ENCODE results near the gene TGFBR1. TPM values are rescaled to one million over a fixed set of nuclear protein-coding genes. Genes with fewer than 3 reads are reported as not detected.

The TGFBR1 gene
- total RNA-seq, 1 donor from 2014 or later: 207 TPM

DNA sequence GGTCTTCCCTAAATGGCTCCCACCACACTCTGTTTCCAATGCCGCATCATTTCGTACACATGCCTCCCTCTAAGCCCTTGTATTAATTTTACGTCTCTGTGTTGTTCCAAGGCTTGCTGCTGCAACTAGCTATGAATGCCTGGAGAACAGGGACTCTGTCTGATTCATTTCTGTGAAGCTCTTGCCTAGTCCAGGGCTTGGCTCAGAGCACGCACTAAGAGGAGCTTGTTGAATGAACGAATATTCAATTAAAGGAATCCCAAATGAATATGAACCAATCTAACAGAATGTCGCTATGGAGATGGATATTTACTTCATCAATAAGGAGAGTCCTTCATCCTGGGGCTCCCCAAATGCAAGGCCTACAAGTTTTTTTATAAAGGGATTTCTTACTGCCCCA lies 55.3 kb downstream of the TGFBR1 start:
- Mint-ChIP-seq H3K4me3 (ENCODE audit: unreplicated experiment) (peak overlapping the region; percentile 55), H3K36me3 (ENCODE audit: unreplicated experiment) (no peaks in the 10 kb centered on the region), H3K9me3 (ENCODE audit: unreplicated experiment) (peaks cover 2% of the 10 kb centered on the region), H3K4me1 (ENCODE audit: low read depth, unreplicated experiment) (peaks cover 13% of the 10 kb centered on the region), H3K27me3 (ENCODE audit: unreplicated experiment) (no peaks in the 10 kb centered on the region), H3K27ac (ENCODE audit: unreplicated experiment) (peak overlapping the region; percentile 44)
- no peak for DNase-seq
- TF ChIP-seq CTCF (IDR thresholded peaks at IDR 0.05; ENCODE audit: partially characterized antibody, unreplicated experiment): no peak

DNA sequence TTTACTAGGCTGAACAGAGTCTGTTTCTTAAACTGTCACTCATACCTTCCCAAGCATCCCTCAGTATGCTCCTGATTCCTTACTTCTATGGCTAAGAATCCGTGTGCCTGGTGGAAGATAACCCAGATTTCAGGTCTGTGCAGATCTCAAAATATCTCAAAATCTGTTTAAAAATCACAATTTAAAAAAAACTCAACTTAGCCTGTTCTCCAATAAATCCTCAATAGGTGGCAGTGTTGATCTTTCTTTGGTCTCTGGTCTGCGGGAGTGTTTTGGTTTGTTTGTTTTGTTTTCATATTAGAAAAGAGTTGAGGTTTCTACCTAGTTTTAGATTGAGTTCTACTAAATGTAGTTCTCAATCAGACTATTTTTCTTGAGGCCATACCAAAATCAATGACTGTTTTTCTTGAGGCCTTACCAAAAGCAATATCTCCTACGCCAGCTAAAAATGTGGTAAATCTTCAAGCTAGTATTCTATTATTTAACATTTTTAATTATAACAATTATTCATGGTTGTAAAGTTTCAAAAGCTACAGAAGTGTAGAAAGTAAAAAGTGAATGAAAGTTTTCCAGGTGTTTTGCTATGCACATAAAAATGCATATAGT lies 57.9 kb downstream of the TGFBR1 start:
- no peak overlapping the region for H3K4me3 Mint-ChIP-seq (ENCODE audit: unreplicated experiment)
- no peak for DNase-seq
- no peaks in the 10 kb centered on the region for H3K9me3 Mint-ChIP-seq (ENCODE audit: unreplicated experiment)
- no peak overlapping the region for H3K27ac Mint-ChIP-seq (ENCODE audit: unreplicated experiment)
- H3K27me3 Mint-ChIP-seq (ENCODE audit: unreplicated experiment): peaks cover under 1% of the 10 kb centered on the region
- H3K36me3 Mint-ChIP-seq (ENCODE audit: unreplicated experiment): no peaks in the 10 kb centered on the region
- TF ChIP-seq CTCF (IDR thresholded peaks at IDR 0.05; ENCODE audit: partially characterized antibody, unreplicated experiment): peak; percentile 66
- peaks cover 15% of the 10 kb centered on the region for H3K4me1 Mint-ChIP-seq (ENCODE audit: low read depth, unreplicated experiment)

GRCh38 chr9:99166149-99166548 lies 61.2 kb downstream of the TGFBR1 start:
- DNase-seq: no peak
- Mint-ChIP-seq H3K36me3 (ENCODE audit: unreplicated experiment) (no peaks in the 10 kb centered on the region), H3K4me1 (ENCODE audit: low read depth, unreplicated experiment) (peaks cover 31% of the 10 kb centered on the region), H3K27me3 (ENCODE audit: unreplicated experiment) (peaks cover 2% of the 10 kb centered on the region), H3K4me3 (ENCODE audit: unreplicated experiment) (no peak overlapping the region), H3K27ac (ENCODE audit: unreplicated experiment) (no peak overlapping the region), H3K9me3 (ENCODE audit: unreplicated experiment) (peaks cover 2% of the 10 kb centered on the region)
- no peak for TF ChIP-seq CTCF (IDR thresholded peaks at IDR 0.05; ENCODE audit: partially characterized antibody, unreplicated experiment)

DNA sequence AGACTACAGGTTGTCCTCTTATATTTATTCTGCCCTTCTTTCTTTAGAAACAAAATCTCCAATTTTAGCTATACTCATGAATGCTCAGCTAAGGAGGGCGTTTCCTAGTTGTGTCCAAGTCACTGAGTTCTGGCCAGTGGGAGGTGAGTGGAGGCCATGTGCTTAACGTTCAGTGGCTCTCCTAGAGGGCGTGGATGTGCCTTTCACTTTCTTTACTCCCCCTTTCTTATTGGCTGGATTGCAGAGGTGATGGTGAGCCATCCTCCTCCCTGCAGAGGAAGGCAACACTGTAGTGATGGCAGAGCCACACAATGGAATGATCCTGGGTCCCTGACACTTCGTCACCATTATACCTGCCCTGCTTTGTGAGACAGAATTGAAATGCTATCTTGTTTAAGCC lies 62.2 kb downstream of the TGFBR1 start:
- TF ChIP-seq CTCF (IDR thresholded peaks at IDR 0.05; ENCODE audit: partially characterized antibody, unreplicated experiment): no peak
- H3K36me3 Mint-ChIP-seq (ENCODE audit: unreplicated experiment): no peaks in the 10 kb centered on the region
- H3K27ac Mint-ChIP-seq (ENCODE audit: unreplicated experiment): no peak overlapping the region
- peaks cover 41% of the 10 kb centered on the region for H3K4me1 Mint-ChIP-seq (ENCODE audit: low read depth, unreplicated experiment)
- H3K4me3 Mint-ChIP-seq (ENCODE audit: unreplicated experiment): no peak overlapping the region
- H3K27me3 Mint-ChIP-seq (ENCODE audit: unreplicated experiment): peaks cover 8% of the 10 kb centered on the region
- peaks cover 7% of the 10 kb centered on the region for H3K9me3 Mint-ChIP-seq (ENCODE audit: unreplicated experiment)
- no peak for DNase-seq

- no peaks in the 10 kb centered on the region for H3K36me3 Mint-ChIP-seq (ENCODE audit: unreplicated experiment)
- peaks cover 12% of the 10 kb centered on the region for H3K9me3 Mint-ChIP-seq (ENCODE audit: unreplicated experiment)
- peaks cover 14% of the 10 kb centered on the region for H3K27me3 Mint-ChIP-seq (ENCODE audit: unreplicated experiment)
- H3K4me3 Mint-ChIP-seq (ENCODE audit: unreplicated experiment): no peak overlapping the region
- TF ChIP-seq CTCF (IDR thresholded peaks at IDR 0.05; ENCODE audit: partially characterized antibody, unreplicated experiment): no peak
- peaks cover 44% of the 10 kb centered on the region for H3K4me1 Mint-ChIP-seq (ENCODE audit: low read depth, unreplicated experiment)
- no peak for DNase-seq
- no peak overlapping the region for H3K27ac Mint-ChIP-seq (ENCODE audit: unreplicated experiment)
Observed at GRCh38 chr9:99167694-99168093, 62.8 kb downstream of the TGFBR1 start.

Data from glutamatergic neuron (in vitro differentiated cells).